HG03378 (cell line): Measurements from ENCODE around the gene OR1E2.
"Not testable (repeated sequence)": the region's sequence is repeated elsewhere in the genome, so short reads cannot be mapped to it uniquely, and the experiment has no call there.

Experiments
- ATAC-seq: cut with Tn5 transposase; IDR thresholded peaks from one replicate; pipeline ENCODE4 v1.9.1; 2021; ENCODE audit warnings: mild to moderate bottlenecking, moderate library complexity; ENCODE audit not compliant: unreplicated experiment

Gene OR1E2, protein sequence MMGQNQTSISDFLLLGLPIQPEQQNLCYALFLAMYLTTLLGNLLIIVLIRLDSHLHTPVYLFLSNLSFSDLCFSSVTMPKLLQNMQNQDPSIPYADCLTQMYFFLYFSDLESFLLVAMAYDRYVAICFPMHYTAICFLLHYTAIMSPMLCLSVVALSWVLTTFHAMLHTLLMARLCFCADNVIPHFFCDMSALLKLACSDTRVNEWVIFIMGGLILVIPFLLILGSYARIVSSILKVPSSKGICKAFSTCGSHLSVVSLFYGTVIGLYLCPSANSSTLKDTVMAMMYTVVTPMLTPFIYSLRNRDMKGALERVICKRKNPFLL

DNA sequence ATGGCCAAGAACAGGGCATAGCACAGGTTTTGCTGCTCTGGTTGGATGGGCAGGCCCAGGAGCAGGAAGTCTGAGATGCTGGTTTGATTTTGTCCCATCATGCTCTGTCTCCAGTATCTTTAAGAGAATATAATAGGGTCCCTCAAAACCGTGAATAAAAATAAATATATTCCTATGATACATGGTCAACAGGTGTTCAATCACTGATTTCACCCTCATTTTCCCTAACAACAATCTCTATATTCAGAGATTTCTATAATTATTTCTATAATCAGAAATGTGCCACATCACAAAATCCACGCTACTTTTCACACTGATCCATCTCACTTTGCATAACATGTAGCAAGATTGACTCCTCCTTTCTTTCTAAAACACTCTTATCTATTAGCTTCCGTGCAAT is at the start of gene OR1E2:
OR1E2 (minus strand) TSS at position 101 of the 400 bp plus-strand sequence; CDS start at position 101, 0 bp downstream.
- ATAC-seq: no peak

DNA sequence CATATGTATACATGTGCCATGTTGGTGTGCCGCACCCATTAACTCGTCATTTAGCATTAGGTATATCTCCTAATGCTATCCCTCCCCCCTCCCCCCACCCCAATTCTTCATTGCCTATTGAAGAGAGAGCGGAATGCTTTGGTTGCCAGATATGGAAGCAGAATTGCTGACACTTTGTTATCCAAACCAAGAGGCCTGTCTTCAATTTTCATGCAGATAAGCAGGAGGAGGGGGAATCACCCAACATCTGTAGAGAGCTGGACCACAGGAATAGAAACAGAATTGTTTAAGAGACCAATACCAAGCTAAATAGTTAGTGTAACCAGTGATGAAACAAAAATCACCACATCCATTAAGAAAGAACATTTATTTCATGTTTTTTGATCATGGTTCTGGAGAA is 49.2 kb upstream of the OR1E2 start:
- ATAC-seq: no peak

DNA sequence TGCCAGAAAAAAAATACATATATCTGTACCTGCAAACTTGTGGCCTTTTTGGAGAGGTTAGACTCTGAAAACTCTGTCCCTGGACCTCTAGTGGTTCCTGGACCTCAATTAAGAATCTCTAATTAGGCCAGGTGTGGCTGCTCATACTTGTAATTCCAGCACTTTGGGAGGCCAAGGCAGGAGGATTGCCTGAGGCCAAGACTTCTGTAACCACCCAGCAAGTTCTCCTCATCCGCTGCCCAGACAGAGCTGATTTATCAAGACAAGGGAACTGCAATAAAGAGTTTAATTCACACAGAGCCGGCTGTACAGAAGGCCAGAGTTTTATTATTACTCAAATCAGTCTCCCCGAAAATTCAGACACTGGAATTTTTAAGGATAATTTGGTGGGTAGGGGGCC is 46.3 kb upstream of the OR1E2 start:
- no peak for ATAC-seq

DNA sequence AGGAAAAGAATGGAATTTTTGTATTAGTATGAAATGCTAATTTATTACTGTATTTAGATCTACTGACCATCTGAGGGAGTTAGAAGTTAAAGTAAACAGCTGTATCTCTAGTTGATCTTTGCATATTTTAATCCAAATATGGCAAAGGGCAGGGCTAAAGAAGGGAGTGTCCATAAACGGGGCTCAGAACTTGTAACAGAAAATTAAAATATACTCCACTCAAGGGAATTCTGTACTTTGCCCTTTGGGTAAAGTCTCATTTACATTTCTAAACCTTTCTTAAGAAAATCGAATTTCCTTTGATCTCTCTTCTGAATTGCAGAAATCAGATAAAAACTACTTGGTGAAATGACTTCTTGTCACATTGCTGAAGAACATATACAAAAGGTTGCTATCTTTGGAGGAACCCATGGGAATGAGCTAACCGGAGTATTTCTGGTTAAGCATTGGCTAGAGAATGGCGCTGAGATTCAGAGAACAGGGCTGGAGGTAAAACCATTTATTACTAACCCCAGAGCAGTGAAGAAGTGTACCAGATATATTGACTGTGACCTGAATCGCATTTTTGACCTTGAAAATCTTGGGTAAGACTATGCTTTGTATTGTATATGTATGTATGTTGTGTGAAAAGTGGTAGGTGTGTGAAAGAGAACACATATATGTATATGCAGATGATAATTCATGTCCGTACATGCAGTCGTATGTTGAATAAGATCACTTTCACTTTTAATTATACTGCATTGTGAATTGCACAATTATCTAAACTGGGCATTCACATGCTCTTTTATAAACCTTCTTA is 42.4 kb upstream of the OR1E2 start, which contains the start of gene ASPA:
ASPA (plus strand) TSS at position 186 of the 799 bp plus-strand sequence; CDS start at position 349, 163 bp downstream.
- ATAC-seq: no peak

DNA sequence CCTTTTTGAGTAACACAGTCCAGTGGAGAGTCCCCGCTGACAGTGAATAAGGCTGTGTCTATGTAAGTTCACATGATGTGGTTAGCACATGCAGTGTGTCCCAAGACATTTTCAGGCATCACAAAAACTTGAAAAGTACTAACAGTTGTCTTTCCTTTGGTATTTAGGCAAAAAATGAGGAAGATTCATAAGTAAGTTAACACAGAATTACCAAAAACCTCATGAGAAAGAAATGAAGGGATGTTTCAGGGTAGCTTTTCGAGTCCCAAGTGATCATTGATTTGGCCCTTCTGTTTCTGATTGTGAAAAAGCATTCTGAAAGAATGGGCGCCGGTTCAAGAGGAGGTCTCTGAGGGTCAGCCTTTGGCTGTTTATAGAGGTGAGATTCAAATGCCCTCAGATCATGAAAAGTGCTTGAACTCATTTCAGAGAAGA is 41.6 kb upstream of the OR1E2 start:
- no peak for ATAC-seq

DNA sequence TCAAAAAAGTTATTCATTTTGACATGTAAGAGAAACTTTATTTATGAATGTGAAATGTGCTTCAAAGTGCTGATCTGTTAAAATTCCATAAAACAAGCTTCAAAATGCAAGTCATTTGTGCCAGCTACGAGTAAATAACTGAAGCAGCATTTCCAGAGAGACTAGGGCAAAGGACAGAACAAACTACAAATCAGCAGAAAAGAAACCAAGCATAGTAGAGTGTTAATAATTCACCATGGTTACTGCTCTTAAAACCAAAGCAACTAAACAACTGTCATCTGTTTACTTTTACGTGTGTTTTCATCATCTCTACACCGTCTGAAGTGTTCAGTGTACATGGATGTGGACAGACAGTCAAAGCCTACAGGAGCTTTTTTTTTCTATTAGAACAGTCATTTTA is 40.6 kb upstream of the OR1E2 start:
- ATAC-seq: no peak

DNA sequence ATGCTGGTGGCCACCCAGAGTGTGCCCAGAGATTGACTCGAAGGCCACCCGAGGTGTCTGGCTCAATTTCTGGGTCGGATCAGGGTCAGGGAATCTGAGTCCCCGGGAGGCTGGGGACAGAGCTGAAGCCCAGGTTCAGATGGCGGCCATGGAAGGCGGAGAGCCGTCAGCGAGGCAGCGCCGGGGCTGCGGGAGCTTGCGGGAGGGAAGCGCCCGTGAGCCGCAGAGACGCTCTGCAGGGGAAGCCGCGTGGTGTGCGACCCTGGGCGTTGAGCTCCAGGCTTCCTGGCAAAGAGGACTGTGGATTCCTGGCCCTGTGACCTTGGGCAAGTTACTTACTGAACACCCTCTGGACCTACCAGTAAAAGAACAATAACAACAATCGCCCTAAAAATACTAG is 38.5 kb upstream of the OR1E2 start:
- ATAC-seq: no peak

DNA sequence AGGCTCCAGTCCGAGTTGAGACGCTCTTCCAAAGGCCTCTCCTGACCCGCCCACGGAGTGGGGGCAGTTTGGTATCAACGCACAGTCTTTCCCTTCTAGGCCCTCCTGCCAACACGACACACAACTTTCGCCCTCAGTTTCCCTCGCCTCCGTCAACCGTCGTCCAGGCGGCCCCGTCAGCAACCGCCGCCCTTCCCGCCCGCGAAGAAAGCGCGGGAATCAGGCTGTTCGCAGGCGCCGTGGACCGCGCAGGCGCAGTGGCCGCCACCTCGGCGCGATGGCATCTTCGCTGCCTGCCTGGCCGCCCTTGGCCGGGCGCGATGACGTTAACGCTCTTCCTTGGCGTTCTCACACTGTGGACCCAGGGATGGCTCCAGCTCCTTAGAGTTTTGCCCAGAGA is 38.0 kb upstream of the OR1E2 start, which contains the start of gene SPATA22:
SPATA22 (minus strand) TSS at position 221 of the 400 bp plus-strand sequence. CDS start 2,494 bp downstream, outside the sequence.
- no peak for ATAC-seq

DNA sequence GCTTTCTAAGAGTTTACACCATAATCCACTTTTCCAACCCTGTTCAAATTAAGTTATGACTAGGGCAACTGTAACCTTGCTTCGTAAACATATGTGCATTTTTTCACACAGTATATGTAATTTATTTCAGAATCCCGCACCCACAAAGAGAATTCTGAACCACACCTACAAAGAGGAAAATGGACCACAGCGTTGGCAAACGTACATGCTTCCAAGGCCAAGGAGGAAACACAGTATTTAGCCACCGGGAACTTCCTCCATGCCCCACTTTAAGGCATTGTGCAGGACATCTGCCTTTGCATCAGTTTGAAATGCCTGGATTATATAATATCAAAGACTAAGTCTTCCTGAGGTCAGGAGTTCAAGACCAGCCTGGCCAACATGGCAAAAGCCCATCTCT is 35.9 kb upstream of the OR1E2 start:
- ATAC-seq: no peak

DNA sequence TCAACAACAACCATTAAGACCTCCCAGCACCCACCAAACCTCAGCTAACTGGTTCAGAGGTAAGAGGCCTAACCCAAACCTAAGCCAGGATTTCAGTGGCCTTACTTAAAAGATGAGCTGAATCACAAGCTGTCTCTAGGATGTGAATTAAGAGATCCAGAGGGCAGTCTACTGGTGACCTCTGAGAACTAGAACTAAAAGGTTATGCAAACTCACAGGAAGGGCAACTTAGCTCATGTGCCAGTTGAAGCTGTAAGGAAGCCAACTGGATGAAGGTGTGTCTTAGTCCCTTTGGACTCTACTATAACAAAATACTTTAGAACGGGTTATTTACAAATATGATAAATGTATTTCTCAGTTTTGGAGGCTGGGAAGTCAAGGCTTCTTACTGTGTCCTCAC is 32.7 kb upstream of the OR1E2 start:
- ATAC-seq: not testable (repeated sequence)

DNA sequence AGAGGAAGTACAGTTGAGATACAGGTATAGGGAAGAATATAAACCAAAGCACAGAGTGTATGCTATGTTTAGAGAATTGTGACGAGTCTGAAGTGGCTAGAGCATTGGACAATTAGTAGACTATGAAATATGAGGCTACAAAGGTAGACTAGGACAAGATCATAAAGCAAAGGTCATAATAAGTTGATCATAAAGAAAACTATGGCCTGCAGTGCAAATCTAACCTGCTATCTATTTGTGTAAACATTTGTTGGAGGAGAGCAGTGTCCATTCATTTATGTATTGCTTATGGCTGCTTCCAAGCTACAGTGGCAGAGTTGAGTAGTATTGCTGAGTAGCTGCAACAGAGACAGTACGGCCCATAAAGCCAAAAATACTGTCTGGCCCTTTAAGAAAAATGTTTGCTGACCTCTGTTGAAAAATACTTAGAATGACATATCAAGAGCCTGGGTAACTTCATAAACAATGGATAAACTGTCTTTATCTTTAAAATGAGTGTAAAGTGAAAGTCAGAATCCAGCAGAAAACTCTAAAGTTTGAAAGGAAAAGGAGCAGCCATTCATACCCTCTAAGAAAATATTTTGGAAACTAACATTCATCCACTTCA is 14.5 kb upstream of the OR1E2 start:
- ATAC-seq: no peak

DNA sequence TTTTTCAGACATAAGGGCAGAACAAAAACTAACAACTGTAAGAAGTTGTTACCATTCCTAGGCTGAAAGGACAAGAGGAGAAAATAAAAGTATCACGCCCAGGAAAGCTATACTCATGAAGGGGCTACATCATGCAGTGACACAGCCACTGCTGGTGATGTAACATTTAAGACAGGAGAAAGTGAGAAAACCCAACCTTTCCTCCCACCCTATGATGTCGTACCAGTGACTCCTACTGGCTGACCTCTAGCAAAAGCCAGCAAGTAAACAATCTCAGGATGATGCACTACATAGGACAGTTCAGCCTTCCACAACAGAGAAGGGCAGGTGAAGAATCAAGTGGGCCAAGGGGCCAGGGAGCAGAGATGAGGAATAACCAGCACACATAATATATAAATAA is 14.0 kb upstream of the OR1E2 start:
- no peak for ATAC-seq

DNA sequence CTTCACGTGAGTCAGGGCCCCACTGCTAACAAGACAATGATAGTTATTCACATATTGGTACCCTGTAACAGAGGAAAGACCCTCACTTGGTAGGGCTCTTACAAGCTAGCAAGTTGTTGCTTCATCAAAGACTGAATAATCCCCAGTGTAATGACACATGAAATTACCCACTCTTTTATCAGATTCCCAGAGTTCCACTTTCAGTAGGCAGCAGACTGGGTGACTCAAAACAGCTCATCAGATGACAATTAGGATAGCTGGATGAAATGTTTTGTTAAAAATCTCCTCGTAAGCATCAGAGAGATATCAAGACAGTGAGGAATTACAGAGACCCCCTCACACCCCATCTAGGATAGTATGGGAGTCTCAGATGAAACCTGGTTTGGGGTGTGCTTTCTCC is 6.8 kb upstream of the OR1E2 start:
- ATAC-seq: no peak

DNA sequence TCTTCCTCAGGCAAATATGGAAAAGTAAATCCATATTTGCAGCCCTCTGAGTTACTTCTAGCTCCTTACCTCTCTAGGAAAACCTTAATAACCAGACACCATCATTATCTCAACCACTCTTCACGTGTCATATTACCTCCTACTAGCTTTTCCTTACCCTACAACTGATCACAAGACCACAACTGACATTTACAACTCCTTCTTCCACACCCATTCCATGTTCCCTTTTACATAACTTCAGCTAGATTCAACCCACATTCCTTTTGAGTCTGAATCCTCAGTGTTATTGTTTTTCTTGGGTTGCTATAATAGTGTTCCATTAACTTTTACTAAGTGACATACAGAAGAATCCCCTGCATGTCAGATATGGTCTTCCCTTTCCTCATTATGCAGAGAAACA is 4.7 kb upstream of the OR1E2 start:
- no peak for ATAC-seq

DNA sequence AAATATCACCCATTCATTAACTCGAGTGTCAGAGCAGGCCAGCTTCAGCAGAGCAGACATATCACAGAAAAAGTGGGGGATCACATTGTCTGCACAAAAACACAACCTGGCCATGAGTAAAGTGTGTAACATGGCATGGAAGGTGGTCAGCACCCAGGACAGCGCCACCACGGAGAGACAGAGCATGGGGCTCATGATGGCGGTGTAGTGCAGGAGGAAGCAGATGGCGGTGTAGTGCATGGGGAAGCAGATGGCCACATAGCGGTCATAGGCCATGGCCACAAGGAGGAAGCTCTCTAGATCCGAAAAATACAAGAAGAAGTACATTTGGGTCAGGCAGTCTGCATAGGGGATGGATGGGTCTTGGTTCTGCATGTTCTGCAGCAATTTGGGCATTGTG is 426 bp downstream of the OR1E2 start:
- not testable (repeated sequence) for ATAC-seq

DNA sequence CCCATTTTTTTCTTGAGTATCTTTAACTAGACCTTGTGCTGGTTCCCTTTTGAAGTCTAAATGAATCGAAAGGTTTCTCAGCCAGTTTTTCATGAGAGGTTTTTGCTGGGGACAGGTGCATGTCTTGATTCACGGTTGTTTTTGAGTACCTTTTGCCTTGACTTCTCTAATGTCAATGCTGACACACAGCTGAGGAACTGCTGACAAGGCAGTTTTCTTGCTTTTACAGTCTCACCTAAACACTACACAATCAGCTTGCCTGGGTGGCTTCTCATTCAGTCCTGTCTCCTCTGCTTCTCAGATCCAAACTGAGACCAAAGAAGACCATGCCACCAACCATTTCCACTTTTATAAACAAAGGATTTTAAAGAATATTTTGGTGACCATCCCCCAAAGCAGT is 15.4 kb downstream of the OR1E2 start:
- no peak for ATAC-seq

DNA sequence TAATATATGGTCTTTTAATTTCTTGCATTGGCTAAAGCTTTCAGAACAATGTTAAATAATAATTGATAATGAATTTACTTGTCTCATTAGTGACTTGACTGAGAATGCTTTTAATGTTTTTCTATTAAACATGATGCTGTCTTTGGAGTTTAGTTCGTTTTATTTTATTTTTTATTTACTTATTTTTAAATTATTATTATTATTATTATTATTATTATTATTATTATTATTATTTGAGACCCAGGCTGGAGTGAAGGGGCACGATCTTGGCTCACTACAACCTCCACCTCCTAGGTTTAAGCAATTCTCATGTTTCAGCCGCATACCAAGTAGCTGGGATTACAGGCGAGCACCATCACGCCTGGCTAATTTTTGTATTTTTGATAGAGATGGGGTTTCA is 18.0 kb downstream of the OR1E2 start:
- ATAC-seq: no peak

DNA sequence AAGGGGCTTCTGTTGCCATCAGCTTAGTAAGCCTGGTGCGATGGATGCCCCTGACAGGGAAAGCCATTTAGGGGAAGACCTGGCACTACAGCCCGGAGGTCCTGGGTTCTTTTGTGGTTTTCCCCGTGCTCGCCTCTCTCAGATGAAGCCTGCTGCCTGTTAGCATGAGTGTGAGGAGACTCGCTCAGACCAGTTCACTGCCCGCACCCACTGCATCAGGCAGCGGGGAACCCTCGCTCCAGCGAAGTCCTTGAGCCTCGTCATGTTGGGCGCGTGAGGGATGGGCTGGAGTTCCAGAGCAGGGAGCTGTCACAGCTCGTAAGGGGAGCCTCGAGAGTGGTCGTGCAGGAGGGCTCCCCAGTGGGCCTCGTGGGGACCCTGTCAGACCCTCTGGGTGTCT is 21.4 kb downstream of the OR1E2 start:
- not testable (repeated sequence) for ATAC-seq

DNA sequence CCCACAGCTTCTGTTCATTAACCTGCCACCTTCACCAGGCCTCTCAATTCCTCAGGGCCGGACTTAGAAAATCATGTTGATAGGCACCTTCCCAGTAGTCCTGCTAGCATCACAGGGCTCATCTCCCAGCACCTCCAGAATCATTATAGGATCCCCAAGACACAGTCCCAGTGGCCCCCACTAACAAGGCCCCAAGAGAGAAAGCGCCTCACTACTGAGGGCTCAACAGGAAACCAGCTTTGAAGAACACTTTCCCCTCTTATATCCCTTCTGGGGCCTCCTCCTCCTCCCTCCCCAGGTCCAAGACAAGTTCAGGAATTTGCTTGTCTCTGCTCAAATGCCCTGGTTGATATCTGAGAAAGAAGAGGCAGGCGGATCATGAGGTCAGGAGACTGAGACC is 22.6 kb downstream of the OR1E2 start, which contains the start of gene OR3A3:
OR3A3 (plus strand) TSS at position 301 of the 400 bp plus-strand sequence.
- ATAC-seq: no peak

DNA sequence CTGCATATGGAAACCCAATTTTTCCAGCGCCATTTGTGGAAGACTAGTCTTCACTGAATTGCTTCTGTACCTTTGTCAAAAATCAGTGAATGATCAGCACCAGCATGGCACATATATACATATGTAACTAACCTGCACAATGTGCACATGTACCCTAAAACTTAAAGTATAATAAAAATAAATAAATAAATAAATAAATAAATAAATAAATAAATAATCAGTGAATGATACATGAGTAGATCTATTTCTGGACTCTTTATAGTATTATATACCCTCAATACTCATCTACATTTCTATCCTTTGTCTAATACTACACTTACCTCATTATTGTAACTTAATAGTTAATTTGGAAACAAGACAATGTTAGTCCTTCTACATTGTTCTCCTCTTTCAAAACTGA is 29.8 kb downstream of the OR1E2 start:
- ATAC-seq: not testable (repeated sequence)

DNA sequence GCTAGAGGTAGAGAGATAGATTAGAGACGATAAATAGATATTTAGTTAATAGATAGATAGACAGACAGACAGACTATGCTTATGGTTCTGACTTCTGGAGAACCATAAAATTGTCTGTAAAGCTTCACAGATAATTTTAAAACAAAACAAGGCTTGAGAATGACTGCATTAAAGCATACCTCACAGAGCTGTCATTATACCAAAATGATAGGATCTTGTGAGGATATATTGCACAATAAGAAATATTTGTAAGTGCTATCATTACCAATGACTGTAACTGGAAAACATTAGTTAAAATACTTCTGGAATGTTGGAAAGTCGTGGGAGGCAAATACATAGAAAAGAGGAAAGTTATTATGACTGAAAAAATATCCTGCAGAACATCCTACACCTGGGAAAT is 31.9 kb downstream of the OR1E2 start:
- ATAC-seq: no peak
